HEK293 (cell line): ENCODE data around the gene ARHGAP30.

ENCODE experiments used
- CTCF ChIA-PET: fragments of 350-600 bp; formaldehyde crosslinking; extraction: SDS; loops from one replicate; lab custom pipeline; 2021; ENCODE audit warnings: antibody characterized with exemption; lab: Yijun Ruan, JAX
- POLR2A ChIA-PET: fragments of 300-600 bp; formaldehyde crosslinking; extraction: SDS; loops from one replicate; lab custom pipeline; 2020; ENCODE audit warnings: antibody characterized with exemption, inconsistent platforms; lab: Yijun Ruan, JAX
- H3K27ac ChIP-seq: fragments of 200-500 bp; sonication (Bioruptor generic); 2 replicates; pipeline ENCODE4 v1.5.1; 2014; ENCODE audit warnings: low read depth, low read length, control low read depth, inconsistent platforms; ENCODE audit errors: extremely low read depth
- H3K36me3 ChIP-seq, 2 experiments: fragments of 200-500 bp in 1 of 2; sonication (Bioruptor generic) in 1 of 2; 1 replicate in 1 of 2; 2 replicates in 1 of 2; pipeline ENCODE4 v1.5.1; 2014 to 2017; ENCODE audit warnings: inconsistent platforms in 2 of 2, low read length in 2 of 2; ENCODE audit not compliant: control insufficient read depth in 2 of 2, insufficient read depth in 1 of 2
- H3K4me1 ChIP-seq: fragments of 200-500 bp; sonication (Bioruptor generic); 2 replicates; pipeline ENCODE4 v1.5.1; 2014; ENCODE audit warnings: mild to moderate bottlenecking, low read length, inconsistent platforms; ENCODE audit not compliant: control insufficient read depth, insufficient read depth
- H3K4me3 ChIP-seq: 2 replicates; pipeline ENCODE4 v1.5.1; 2011; ENCODE audit warnings: low read depth, mild to moderate bottlenecking, control low read depth, low read length, moderate library complexity
- H3K9me3 ChIP-seq: fragments of 200-500 bp; sonication (Bioruptor generic); 2 replicates; pipeline ENCODE4 v1.5.1; 2014; ENCODE audit warnings: low read depth, low read length, inconsistent platforms; ENCODE audit not compliant: control insufficient read depth, insufficient read depth
- FEZF1 ChIP-seq: fragments of 450-650 bp; formaldehyde crosslinking; IDR thresholded peaks from 2 replicates; pipeline ENCODE4 v1.5.1; 2016; ENCODE audit warnings: missing biosample characterization, missing genetic modification characterization
- KLF10 ChIP-seq: fragments of 450-650 bp; IDR thresholded peaks from 2 replicates; pipeline ENCODE4 v1.5.1; 2018; ENCODE audit warnings: missing biosample characterization, mild to moderate bottlenecking, missing genetic modification characterization
- OVOL3 ChIP-seq: fragments of 450-650 bp; formaldehyde crosslinking; IDR thresholded peaks from 2 replicates; pipeline ENCODE4 v1.5.1; 2016; ENCODE audit warnings: missing biosample characterization, missing genetic modification characterization
- SP2 ChIP-seq: fragments of 450-650 bp; formaldehyde crosslinking; IDR thresholded peaks from 2 replicates; pipeline ENCODE4 v1.5.1; 2016; ENCODE audit warnings: missing biosample characterization, missing genetic modification characterization
- TCF7L2 ChIP-seq: IDR thresholded peaks from 2 replicates; pipeline ENCODE4 v1.6.1; 2011; ENCODE audit warnings: low read depth, mild to moderate bottlenecking, inconsistent platforms, low read length, moderate library complexity, borderline replicate concordance
- ZNF239 ChIP-seq: fragments of 450-650 bp; formaldehyde crosslinking; IDR thresholded peaks from 2 replicates; pipeline ENCODE4 v1.5.1; 2016; ENCODE audit warnings: missing biosample characterization, missing genetic modification characterization
- ZNF24 ChIP-seq: fragments of 450-650 bp; formaldehyde crosslinking; IDR thresholded peaks from 2 replicates; pipeline ENCODE4 v1.5.1; 2016; ENCODE audit warnings: missing biosample characterization, missing genetic modification characterization
- ZNF391 ChIP-seq: fragments of 450-650 bp; formaldehyde crosslinking; IDR thresholded peaks from 2 replicates; pipeline ENCODE4 v1.5.1; 2016; ENCODE audit warnings: low read depth, missing biosample characterization, missing genetic modification characterization, borderline replicate concordance
- ZNF426 ChIP-seq: fragments of 450-650 bp; formaldehyde crosslinking; IDR thresholded peaks from 2 replicates; pipeline ENCODE4 v1.5.1; 2017; ENCODE audit warnings: missing biosample characterization, missing genetic modification characterization, mild to moderate bottlenecking, inconsistent platforms, moderate library complexity
- ZSCAN23 ChIP-seq: fragments of 450-650 bp; formaldehyde crosslinking; IDR thresholded peaks from 2 replicates; pipeline ENCODE4 v1.5.1; 2016; ENCODE audit warnings: missing biosample characterization, missing genetic modification characterization
- TF ChIP-seq, protein P1 (sequence below): fragments of 450-650 bp; formaldehyde crosslinking; IDR thresholded peaks from 2 replicates; pipeline ENCODE4 v1.5.1; 2017; ENCODE audit warnings: missing biosample characterization, missing genetic modification characterization
- TF ChIP-seq, protein P2 (sequence below): fragments of 450-650 bp; formaldehyde crosslinking; IDR thresholded peaks from 2 replicates; pipeline ENCODE4 v1.5.1; 2016; ENCODE audit warnings: missing biosample characterization, missing genetic modification characterization
- TF ChIP-seq, protein P3 (sequence below): IDR thresholded peaks from 2 replicates; pipeline ENCODE4 v1.6.1; 2011; ENCODE audit warnings: mild to moderate bottlenecking, low read depth, low read length, borderline replicate concordance
- TF ChIP-seq, protein P4 (sequence below): fragments of 450-650 bp; formaldehyde crosslinking; IDR thresholded peaks from 2 replicates; pipeline ENCODE4 v1.5.1; 2016; ENCODE audit warnings: missing biosample characterization, missing genetic modification characterization
- TF ChIP-seq, protein P5 (sequence below): fragments of 450-650 bp; formaldehyde crosslinking; IDR thresholded peaks from 2 replicates; pipeline ENCODE4 v1.5.1; 2016; ENCODE audit warnings: missing biosample characterization, missing genetic modification characterization
- TF ChIP-seq, protein P6 (sequence below): fragments of 450-650 bp; formaldehyde crosslinking; IDR thresholded peaks from 2 replicates; pipeline ENCODE4; 2016; ENCODE audit warnings: missing biosample characterization, missing genetic modification characterization

Gene ARHGAP30, protein sequence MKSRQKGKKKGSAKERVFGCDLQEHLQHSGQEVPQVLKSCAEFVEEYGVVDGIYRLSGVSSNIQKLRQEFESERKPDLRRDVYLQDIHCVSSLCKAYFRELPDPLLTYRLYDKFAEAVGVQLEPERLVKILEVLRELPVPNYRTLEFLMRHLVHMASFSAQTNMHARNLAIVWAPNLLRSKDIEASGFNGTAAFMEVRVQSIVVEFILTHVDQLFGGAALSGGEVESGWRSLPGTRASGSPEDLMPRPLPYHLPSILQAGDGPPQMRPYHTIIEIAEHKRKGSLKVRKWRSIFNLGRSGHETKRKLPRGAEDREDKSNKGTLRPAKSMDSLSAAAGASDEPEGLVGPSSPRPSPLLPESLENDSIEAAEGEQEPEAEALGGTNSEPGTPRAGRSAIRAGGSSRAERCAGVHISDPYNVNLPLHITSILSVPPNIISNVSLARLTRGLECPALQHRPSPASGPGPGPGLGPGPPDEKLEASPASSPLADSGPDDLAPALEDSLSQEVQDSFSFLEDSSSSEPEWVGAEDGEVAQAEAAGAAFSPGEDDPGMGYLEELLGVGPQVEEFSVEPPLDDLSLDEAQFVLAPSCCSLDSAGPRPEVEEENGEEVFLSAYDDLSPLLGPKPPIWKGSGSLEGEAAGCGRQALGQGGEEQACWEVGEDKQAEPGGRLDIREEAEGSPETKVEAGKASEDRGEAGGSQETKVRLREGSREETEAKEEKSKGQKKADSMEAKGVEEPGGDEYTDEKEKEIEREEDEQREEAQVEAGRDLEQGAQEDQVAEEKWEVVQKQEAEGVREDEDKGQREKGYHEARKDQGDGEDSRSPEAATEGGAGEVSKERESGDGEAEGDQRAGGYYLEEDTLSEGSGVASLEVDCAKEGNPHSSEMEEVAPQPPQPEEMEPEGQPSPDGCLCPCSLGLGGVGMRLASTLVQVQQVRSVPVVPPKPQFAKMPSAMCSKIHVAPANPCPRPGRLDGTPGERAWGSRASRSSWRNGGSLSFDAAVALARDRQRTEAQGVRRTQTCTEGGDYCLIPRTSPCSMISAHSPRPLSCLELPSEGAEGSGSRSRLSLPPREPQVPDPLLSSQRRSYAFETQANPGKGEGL

DNA sequence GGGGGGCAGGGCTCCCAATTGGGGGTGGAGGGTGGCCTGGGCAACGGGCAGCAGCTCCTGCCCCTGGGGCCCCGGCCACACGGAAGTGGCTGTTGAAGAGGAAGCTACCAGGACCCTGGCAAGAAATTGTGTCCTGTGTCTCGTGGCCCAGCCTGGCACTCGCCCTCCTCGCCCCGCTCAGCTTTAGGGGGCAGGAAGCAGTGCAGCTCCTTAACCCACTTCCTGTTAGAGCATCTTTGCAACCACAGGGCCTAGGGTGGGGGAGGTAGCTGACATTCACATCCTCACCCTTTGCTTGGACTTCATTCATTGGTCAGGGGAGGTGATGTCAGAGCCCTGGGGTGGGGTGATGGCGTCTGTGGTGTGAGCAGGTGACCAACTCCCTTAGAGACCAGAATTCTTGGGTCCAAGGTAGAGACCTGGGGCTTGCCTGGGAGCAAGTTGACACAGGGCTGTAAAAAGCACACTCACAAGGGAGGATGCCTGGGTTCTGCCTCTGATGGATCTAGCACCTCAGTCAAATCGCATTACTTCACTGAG is at the start of gene ARHGAP30:
ARHGAP30 (minus strand) TSS at position 161 of the 540 bp plus-strand sequence. CDS start 267 bp downstream, outside the sequence.
- H3K9me3 ChIP-seq, result no peaks in the 10 kb centered on the region
- CTCF ChIA-PET, result interaction anchor here (0.8 to 6.1 kb wide), 4 partner anchors 25 to 72 kb away, joined by 3 to 56 read pairs (median 4); partner anchors contain the start of gene KLHDC9
- no peak within 1 kb of the TSS for H3K4me3 ChIP-seq
- no peaks in the 10 kb centered on the region for H3K4me1 ChIP-seq
- H3K27ac ChIP-seq, result no peak within 1 kb of the TSS
- H3K36me3 ChIP-seq, result peaks cover 0 to 13% of the 10 kb centered on the region in 2 experiments; a peak in 1 of 3 replicates
- POLR2A ChIA-PET, result interaction anchor here (0.7 kb wide), 1 partner anchor 236 kb away, joined by 4 read pairs; no protein-coding TSS in a partner anchor
- TF ChIP-seq, protein P1, sequence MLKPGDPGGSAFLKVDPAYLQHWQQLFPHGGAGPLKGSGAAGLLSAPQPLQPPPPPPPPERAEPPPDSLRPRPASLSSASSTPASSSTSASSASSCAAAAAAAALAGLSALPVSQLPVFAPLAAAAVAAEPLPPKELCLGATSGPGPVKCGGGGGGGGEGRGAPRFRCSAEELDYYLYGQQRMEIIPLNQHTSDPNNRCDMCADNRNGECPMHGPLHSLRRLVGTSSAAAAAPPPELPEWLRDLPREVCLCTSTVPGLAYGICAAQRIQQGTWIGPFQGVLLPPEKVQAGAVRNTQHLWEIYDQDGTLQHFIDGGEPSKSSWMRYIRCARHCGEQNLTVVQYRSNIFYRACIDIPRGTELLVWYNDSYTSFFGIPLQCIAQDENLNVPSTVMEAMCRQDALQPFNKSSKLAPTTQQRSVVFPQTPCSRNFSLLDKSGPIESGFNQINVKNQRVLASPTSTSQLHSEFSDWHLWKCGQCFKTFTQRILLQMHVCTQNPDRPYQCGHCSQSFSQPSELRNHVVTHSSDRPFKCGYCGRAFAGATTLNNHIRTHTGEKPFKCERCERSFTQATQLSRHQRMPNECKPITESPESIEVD, result no peak
- TF ChIP-seq TCF7L2, result no peak
- TF ChIP-seq KLF10, result no peak
- TF ChIP-seq ZSCAN23 (tag by site-specific recombination), result no peak

DNA sequence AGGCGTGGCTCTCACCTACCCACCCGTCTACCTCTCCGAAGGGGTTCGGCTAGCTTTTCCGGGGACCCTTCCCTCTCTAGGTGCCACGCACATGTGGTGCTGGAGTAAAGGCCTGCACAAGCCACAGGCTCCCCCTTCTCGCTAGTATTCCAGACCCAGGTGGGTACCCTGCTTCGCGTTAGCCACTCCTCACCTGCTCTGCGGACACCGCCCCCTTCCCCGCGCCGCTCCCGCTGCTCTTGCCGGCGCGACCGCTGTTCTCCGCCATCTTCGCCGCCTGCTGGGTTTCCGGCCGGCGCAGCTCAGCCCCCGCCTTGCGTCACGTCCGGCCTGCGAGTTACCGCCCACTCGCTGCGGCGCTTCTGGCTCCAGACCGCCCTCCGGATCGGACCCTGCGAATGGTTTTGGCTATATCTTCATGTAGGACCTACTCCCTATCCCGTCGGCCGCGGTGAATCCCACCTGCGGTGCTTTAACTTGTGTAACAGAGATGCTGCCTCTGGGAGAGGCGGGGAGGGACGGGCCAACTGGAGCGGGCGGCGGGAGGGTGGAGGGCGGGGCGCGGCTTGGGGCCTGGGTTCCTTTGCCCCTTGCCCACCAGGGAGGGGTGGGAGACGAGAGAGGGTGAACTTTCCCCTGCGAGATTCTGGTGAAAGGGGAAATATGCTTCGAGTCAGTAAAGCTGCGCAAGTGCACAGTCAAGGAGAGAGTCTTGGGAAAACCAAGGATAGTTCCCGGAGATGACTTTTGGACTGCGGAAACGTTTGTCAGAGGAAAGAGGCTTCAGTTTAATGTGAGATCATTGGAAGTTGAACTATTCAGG is 48.3 kb upstream of the ARHGAP30 start, which contains the start of the genes NIT1 and PFDN2:
NIT1 (plus strand) TSS at position 347 of the 823 bp plus-strand sequence; CDS start at position 419, 72 bp downstream.
PFDN2 (minus strand) TSS at position 279 of the 823 bp plus-strand sequence; CDS start at position 268, 11 bp downstream.
- POLR2A ChIA-PET, result interaction anchor here (0.6 to 1.7 kb wide), 15 partner anchors 9 to 127 kb away, joined by 3 to 28 read pairs (median 4); partner anchors contain the start of genes DEDD, F11R, KLHDC9 and UFC1
- Histone ChIP-seq H3K36me3 (peaks cover 12 to 45% of the 10 kb centered on the region in 2 experiments), H3K4me1 (peaks cover 9% of the 10 kb centered on the region), H3K4me3 (peak within 1 kb of the TSS; percentile 89), H3K27ac (peak within 1 kb of the TSS; percentile 60), H3K9me3 (no peaks in the 10 kb centered on the region)
- CTCF ChIA-PET, result interaction anchor here (0.6 to 1.4 kb wide), 8 partner anchors 12 to 916 kb away, joined by 3 to 5 read pairs (median 3); partner anchors contain the start of gene UFC1
- no peak for TF ChIP-seq ZNF239
- TF ChIP-seq, protein P2, sequence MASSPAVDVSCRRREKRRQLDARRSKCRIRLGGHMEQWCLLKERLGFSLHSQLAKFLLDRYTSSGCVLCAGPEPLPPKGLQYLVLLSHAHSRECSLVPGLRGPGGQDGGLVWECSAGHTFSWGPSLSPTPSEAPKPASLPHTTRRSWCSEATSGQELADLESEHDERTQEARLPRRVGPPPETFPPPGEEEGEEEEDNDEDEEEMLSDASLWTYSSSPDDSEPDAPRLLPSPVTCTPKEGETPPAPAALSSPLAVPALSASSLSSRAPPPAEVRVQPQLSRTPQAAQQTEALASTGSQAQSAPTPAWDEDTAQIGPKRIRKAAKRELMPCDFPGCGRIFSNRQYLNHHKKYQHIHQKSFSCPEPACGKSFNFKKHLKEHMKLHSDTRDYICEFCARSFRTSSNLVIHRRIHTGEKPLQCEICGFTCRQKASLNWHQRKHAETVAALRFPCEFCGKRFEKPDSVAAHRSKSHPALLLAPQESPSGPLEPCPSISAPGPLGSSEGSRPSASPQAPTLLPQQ (tag by site-specific recombination), result peak; percentile 66
- peak; percentile 90; the same call in 1 of the 2 replicates for TF ChIP-seq ZNF391
- no peak for TF ChIP-seq ZNF426
- TF ChIP-seq, protein P3, sequence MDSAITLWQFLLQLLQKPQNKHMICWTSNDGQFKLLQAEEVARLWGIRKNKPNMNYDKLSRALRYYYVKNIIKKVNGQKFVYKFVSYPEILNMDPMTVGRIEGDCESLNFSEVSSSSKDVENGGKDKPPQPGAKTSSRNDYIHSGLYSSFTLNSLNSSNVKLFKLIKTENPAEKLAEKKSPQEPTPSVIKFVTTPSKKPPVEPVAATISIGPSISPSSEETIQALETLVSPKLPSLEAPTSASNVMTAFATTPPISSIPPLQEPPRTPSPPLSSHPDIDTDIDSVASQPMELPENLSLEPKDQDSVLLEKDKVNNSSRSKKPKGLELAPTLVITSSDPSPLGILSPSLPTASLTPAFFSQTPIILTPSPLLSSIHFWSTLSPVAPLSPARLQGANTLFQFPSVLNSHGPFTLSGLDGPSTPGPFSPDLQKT, result no peak; the same call in 1 of the 2 replicates
- TF ChIP-seq, protein P4, sequence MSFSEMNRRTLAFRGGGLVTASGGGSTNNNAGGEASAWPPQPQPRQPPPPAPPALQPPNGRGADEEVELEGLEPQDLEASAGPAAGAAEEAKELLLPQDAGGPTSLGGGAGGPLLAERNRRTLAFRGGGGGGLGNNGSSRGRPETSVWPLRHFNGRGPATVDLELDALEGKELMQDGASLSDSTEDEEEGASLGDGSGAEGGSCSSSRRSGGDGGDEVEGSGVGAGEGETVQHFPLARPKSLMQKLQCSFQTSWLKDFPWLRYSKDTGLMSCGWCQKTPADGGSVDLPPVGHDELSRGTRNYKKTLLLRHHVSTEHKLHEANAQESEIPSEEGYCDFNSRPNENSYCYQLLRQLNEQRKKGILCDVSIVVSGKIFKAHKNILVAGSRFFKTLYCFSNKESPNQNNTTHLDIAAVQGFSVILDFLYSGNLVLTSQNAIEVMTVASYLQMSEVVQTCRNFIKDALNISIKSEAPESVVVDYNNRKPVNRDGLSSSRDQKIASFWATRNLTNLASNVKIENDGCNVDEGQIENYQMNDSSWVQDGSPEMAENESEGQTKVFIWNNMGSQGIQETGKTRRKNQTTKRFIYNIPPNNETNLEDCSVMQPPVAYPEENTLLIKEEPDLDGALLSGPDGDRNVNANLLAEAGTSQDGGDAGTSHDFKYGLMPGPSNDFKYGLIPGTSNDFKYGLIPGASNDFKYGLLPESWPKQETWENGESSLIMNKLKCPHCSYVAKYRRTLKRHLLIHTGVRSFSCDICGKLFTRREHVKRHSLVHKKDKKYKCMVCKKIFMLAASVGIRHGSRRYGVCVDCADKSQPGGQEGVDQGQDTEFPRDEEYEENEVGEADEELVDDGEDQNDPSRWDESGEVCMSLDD (tag by site-specific recombination), result peak; percentile 84
- peak; percentile 32; the same call in 1 of the 2 replicates for TF ChIP-seq FEZF1
- TF ChIP-seq, protein P5, sequence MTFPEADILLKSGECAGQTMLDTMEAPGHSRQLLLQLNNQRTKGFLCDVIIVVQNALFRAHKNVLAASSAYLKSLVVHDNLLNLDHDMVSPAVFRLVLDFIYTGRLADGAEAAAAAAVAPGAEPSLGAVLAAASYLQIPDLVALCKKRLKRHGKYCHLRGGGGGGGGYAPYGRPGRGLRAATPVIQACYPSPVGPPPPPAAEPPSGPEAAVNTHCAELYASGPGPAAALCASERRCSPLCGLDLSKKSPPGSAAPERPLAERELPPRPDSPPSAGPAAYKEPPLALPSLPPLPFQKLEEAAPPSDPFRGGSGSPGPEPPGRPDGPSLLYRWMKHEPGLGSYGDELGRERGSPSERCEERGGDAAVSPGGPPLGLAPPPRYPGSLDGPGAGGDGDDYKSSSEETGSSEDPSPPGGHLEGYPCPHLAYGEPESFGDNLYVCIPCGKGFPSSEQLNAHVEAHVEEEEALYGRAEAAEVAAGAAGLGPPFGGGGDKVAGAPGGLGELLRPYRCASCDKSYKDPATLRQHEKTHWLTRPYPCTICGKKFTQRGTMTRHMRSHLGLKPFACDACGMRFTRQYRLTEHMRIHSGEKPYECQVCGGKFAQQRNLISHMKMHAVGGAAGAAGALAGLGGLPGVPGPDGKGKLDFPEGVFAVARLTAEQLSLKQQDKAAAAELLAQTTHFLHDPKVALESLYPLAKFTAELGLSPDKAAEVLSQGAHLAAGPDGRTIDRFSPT (tag by site-specific recombination), result peak; percentile 85
- 0 out of 2 replicates have a peak, but pooled peaks have one; percentile 35 for TF ChIP-seq OVOL3 (tag by site-specific recombination)
- TF ChIP-seq ZNF24 (tag by site-specific recombination), result peak; percentile 60; the same call in 1 of the 2 replicates
- peak; percentile 97 for TF ChIP-seq SP2 (tag by site-specific recombination)
- TF ChIP-seq, protein P6, sequence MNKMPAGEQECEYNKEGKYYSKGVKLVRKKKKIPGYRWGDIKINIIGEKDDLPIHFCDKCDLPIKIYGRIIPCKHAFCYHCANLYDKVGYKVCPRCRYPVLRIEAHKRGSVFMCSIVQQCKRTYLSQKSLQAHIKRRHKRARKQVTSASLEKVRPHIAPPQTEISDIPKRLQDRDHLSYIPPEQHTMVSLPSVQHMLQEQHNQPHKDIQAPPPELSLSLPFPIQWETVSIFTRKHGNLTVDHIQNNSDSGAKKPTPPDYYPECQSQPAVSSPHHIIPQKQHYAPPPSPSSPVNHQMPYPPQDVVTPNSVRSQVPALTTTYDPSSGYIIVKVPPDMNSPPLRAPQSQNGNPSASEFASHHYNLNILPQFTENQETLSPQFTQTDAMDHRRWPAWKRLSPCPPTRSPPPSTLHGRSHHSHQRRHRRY (tag by site-specific recombination), result no peak
